Neuronal stem cell (in vitro differentiated cells): Measurements from ENCODE around the gene FAAP100.

ENCODE experiments used
- DNase-seq: peaks from one replicate; pipeline ENCODE4 v3.0.0-alpha.2; 2013; ENCODE audit warnings: low spot score
- H2AFZ ChIP-seq: one replicate; pipeline ENCODE4 v1.6.1; 2013; ENCODE audit warnings: mild to moderate bottlenecking, low read length, inconsistent platforms
- H2AK5ac ChIP-seq: 2 replicates; pipeline ENCODE4 v1.6.1; 2013; ENCODE audit warnings: low read depth, mild to moderate bottlenecking, inconsistent platforms, low read length, moderate library complexity, mixed read lengths
- H2BK120ac ChIP-seq: 2 replicates; pipeline ENCODE4 v1.6.1; 2013; ENCODE audit warnings: low read depth, mild to moderate bottlenecking, inconsistent platforms, low read length, moderate library complexity, mixed read lengths
- H2BK12ac ChIP-seq: one replicate; pipeline ENCODE4 v1.6.1; 2013; ENCODE audit warnings: low read length, inconsistent platforms
- H2BK15ac ChIP-seq: 2 replicates; pipeline ENCODE4 v1.6.1; 2013; ENCODE audit warnings: mild to moderate bottlenecking, low read length, inconsistent platforms, mixed read lengths
- H2BK5ac ChIP-seq: one replicate; pipeline ENCODE4 v1.6.1; 2013; ENCODE audit warnings: inconsistent platforms, mild to moderate bottlenecking, low read length, moderate library complexity
- H3K14ac ChIP-seq: one replicate; pipeline ENCODE4 v1.6.1; 2013; ENCODE audit warnings: low read length, inconsistent platforms
- H3K18ac ChIP-seq: 2 replicates; pipeline ENCODE4 v1.6.1; 2013; ENCODE audit warnings: low read length, inconsistent platforms
- H3K23ac ChIP-seq: 2 replicates; pipeline ENCODE4 v1.6.1; 2013; ENCODE audit warnings: low read depth, mild to moderate bottlenecking, mixed read lengths, low read length, inconsistent platforms; ENCODE audit not compliant: poor library complexity
- H3K27ac ChIP-seq: replicated peaks from 3 replicates; pipeline ENCODE4 v1.5.1; 2013; ENCODE audit warnings: low read length, inconsistent platforms
- H3K27me3 ChIP-seq, 3 experiments: 2 replicates each; pipeline ENCODE4 v1.6.1; 2013; ENCODE audit warnings: low read length in 3 of 3, mild to moderate bottlenecking in 2 of 3, inconsistent platforms in 1 of 3, low read depth in 1 of 3, mixed read lengths in 1 of 3, moderate library complexity in 1 of 3; ENCODE audit not compliant: control insufficient read depth in 3 of 3, insufficient read depth in 3 of 3
- H3K36me3 ChIP-seq, 2 donors: replicated peaks in 1 of 2; 2 replicates each; pipeline ENCODE4 v1.6.1; 2013; ENCODE audit warnings: low read length in 2 of 2; ENCODE audit not compliant: control insufficient read depth in 2 of 2, insufficient read depth in 2 of 2
- H3K4ac ChIP-seq: 2 replicates; pipeline ENCODE4 v1.6.1; 2013; ENCODE audit warnings: inconsistent platforms, mild to moderate bottlenecking, low read length, moderate library complexity
- H3K4me1 ChIP-seq, 2 donors: 1 replicate in 1 of 2; 2 replicates in 1 of 2; pipeline ENCODE4 v1.6.1; 2013; ENCODE audit warnings: low read length in 2 of 2, low read depth in 1 of 2; ENCODE audit not compliant: control insufficient read depth in 2 of 2, insufficient read depth in 1 of 2
- H3K4me2 ChIP-seq: one replicate; pipeline ENCODE4 v1.6.1; 2013; ENCODE audit warnings: mild to moderate bottlenecking, low read length, inconsistent platforms; ENCODE audit not compliant: insufficient read depth, poor library complexity, severe bottlenecking
- H3K4me3 ChIP-seq, 2 donors: 2 replicates each; pipeline ENCODE4 v1.5.1; 2013; ENCODE audit warnings: low read length in 2 of 2, mild to moderate bottlenecking in 2 of 2, inconsistent platforms in 1 of 2, moderate library complexity in 1 of 2
- H3K79me1 ChIP-seq: one replicate; pipeline ENCODE4 v1.6.1; 2013; ENCODE audit warnings: low read depth, mild to moderate bottlenecking, inconsistent platforms, low read length, moderate library complexity
- H3K9ac ChIP-seq: one replicate; pipeline ENCODE4 v1.6.1; 2013; ENCODE audit warnings: mild to moderate bottlenecking, low read depth, low read length, inconsistent platforms; ENCODE audit not compliant: poor library complexity
- H3K9me3 ChIP-seq, 2 donors: replicated peaks in 1 of 2; 2 replicates each; pipeline versions ENCODE3 to v1.6.1; 2013; ENCODE audit warnings: low read length in 2 of 2, mild to moderate bottlenecking in 2 of 2, inconsistent platforms in 1 of 2, low read depth in 1 of 2, mixed read lengths in 1 of 2, moderate library complexity in 1 of 2; ENCODE audit not compliant: control insufficient read depth in 2 of 2, insufficient read depth in 1 of 2
- H4K8ac ChIP-seq: one replicate; pipeline ENCODE4 v1.6.1; 2013; ENCODE audit warnings: low read depth, mild to moderate bottlenecking, inconsistent platforms, low read length, moderate library complexity
- H4K91ac ChIP-seq: one replicate; pipeline ENCODE4 v1.6.1; 2013; ENCODE audit warnings: low read length, low read depth, mild to moderate bottlenecking, inconsistent platforms; ENCODE audit not compliant: poor library complexity
- WGBS, 2 donors: extraction: QIAGEN DNeasy Blood & Tissue Kit; methylation state at CpG; one replicate each; pipeline ENCODE4 v1.1.7; 2013; ENCODE audit warnings: missing lambda C conversion rate in 2 of 2, mixed read lengths in 1 of 2; ENCODE audit not compliant: insufficient read length in 2 of 2, insufficient replicate concordance in 1 of 2; ENCODE audit errors: extremely low coverage in 2 of 2; 5-methylcytosine and 5-hydroxymethylcytosine counted together

FAAP100 gene

GRCh38 chr17:81510785-81511553, 41.2 kb downstream of the FAAP100 start:
- Histone ChIP-seq H3K9ac (peak overlapping the region; percentile 100), H3K9me3 (peaks cover 0 to 8% of the 10 kb centered on the region in 2 donors), H2AFZ (no peak overlapping the region), H3K4ac (no peak overlapping the region), H3K23ac (peak overlapping the region; percentile 1), H2BK120ac (no peak overlapping the region), H3K4me3 (peak overlapping the region; percentile 90 to 95), H3K14ac (no peak overlapping the region), H3K27me3 (no peaks in the 10 kb centered on the region), H3K36me3 (peaks cover 29 to 39% of the 10 kb centered on the region in 2 donors), H3K4me2 (peak overlapping the region; percentile 87), H3K27ac (no peak overlapping the region), H4K91ac (no peak overlapping the region), H2BK12ac (no peak overlapping the region), H2AK5ac (no peak overlapping the region), H2BK15ac (no peak overlapping the region), H3K18ac (peak overlapping the region; percentile 35), H4K8ac (no peak overlapping the region), H2BK5ac (no peak overlapping the region), H3K79me1 (peaks cover 17% of the 10 kb centered on the region), H3K4me1 (peaks cover 10 to 11% of the 10 kb centered on the region in 2 donors)
- no CpG with 5 or more reads among the region's 48 CpGs for WGBS, 2 donors
- DNase-seq = no peak

GRCh38 chr17:81509972-81510784, 42.0 kb downstream of the FAAP100 start:
- peaks cover 29 to 39% of the 10 kb centered on the region in 2 donors for H3K36me3 ChIP-seq
- no peak overlapping the region for H2BK5ac ChIP-seq
- DNase-seq = no peak
- no peak overlapping the region for H2BK12ac ChIP-seq
- H4K8ac ChIP-seq = no peak overlapping the region
- H3K4me3 ChIP-seq = peak overlapping the region; percentile 90 to 95
- no CpG with 5 or more reads among the region's 22 CpGs for WGBS, 2 donors
- H3K4me1 ChIP-seq = peaks cover 5 to 7% of the 10 kb centered on the region in 2 donors
- peaks cover 0 to 8% of the 10 kb centered on the region in 2 donors for H3K9me3 ChIP-seq
- peak overlapping the region; percentile 1 for H3K23ac ChIP-seq
- H3K79me1 ChIP-seq = peaks cover 13% of the 10 kb centered on the region
- peak overlapping the region; percentile 100 for H3K9ac ChIP-seq
- no peak overlapping the region for H2AFZ ChIP-seq
- no peaks in the 10 kb centered on the region for H3K27me3 ChIP-seq
- H2AK5ac ChIP-seq = no peak overlapping the region
- no peak overlapping the region for H2BK15ac ChIP-seq
- no peak overlapping the region for H2BK120ac ChIP-seq
- H3K4me2 ChIP-seq = peak overlapping the region; percentile 87
- H3K14ac ChIP-seq = no peak overlapping the region
- no peak overlapping the region for H3K18ac ChIP-seq
- no peak overlapping the region for H4K91ac ChIP-seq
- no peak overlapping the region for H3K4ac ChIP-seq
- no peak overlapping the region for H3K27ac ChIP-seq

GRCh38 chr17:81509207-81509971, 42.8 kb downstream of the FAAP100 start:
- no CpG with 5 or more reads among the region's 12 CpGs for WGBS, 2 donors

More at GRCh38 chr17:81509207-81509971, 42.8 kb downstream of the FAAP100 start:
- Histone ChIP-seq H4K8ac (no peak overlapping the region), H3K79me1 (peaks cover 13% of the 10 kb centered on the region), H3K9ac (no peak overlapping the region), H4K91ac (no peak overlapping the region), H2BK5ac (no peak overlapping the region), H2AK5ac (no peak overlapping the region), H2BK15ac (no peak overlapping the region), H3K4me3 (peak overlapping the region; percentile 16 to 95), H2BK120ac (no peak overlapping the region), H3K27ac (no peak overlapping the region), H3K23ac (no peak overlapping the region), H2BK12ac (no peak overlapping the region), H3K4me2 (peak overlapping the region; percentile 26), H3K27me3 (no peaks in the 10 kb centered on the region), H3K18ac (no peak overlapping the region), H3K9me3 (peaks cover 0 to 8% of the 10 kb centered on the region in 2 donors), H3K4me1 (peaks cover 5 to 7% of the 10 kb centered on the region in 2 donors), H2AFZ (no peak overlapping the region), H3K36me3 (peaks cover 29 to 39% of the 10 kb centered on the region in 2 donors), H3K4ac (no peak overlapping the region), H3K14ac (no peak overlapping the region)
- no peak for DNase-seq
